Measurements from ENCODE around the gene C17orf113. TPM values are rescaled to one million over a fixed set of nuclear protein-coding genes. Genes with fewer than 3 reads are reported as not detected.

The C17orf113 gene
- total and polyA plus RNA-seq, 2 of the 13 experiments (the other 11 are each of a cell fraction or from before 2014, with no cell fraction given) = 0.87 to 1.1 TPM

GRCh38 chr17:42047343-42047742 lies 3.1 kb downstream of the C17orf113 start:
- intact Hi-C loops (cut with micrococcal nuclease; ENCODE audit: unreplicated experiment) = no loop called here
- in situ Hi-C loops (cut with HindIII; ENCODE audit: extremely low pct_ligation_motif_present, low pct_unique_long_range_greater_than_20kb) = no loop called here

More at GRCh38 chr17:42047343-42047742, 3.1 kb downstream of the C17orf113 start:
- Histone ChIP-seq H3K36me3 (replicated peaks in 1 of 2; ENCODE audit: control insufficient read depth in 1 of 2, insufficient read depth in 2 of 2, low read length in 2 of 2) (no peaks in the 10 kb centered on the region), H3K27ac (ENCODE audit: extremely low read length, insufficient read depth, low read length) (no peak overlapping the region), H4K20me1 (ENCODE audit: insufficient read depth, low read length) (no peaks in the 10 kb centered on the region), H3K9ac (ENCODE audit: insufficient read depth, low read depth, low read length) (no peak overlapping the region), H3K4me3 (replicated peaks in 1 of 3; ENCODE audit: insufficient read depth in 1 of 3, low read depth in 2 of 3, low read length in 3 of 3) (no peak overlapping the region), H2AFZ (ENCODE audit: low read length) (no peak overlapping the region), H3K4me2 (ENCODE audit: low read depth, low read length) (no peak overlapping the region), H3K79me2 (ENCODE audit: insufficient read depth, low read length) (no peaks in the 10 kb centered on the region), H3K27me3 (ENCODE audit: control insufficient read depth in 1 of 2, insufficient read depth in 2 of 2, low read length in 2 of 2) (no peaks in the 10 kb centered on the region), H3K9me3 (ENCODE audit: low read length) (no peaks in the 10 kb centered on the region), H3K4me1 (ENCODE audit: insufficient read depth, low read length) (peaks cover 31% of the 10 kb centered on the region)
- WGBS (ENCODE audit: low lambda C conversion rate) = 85% methylated on average over 12 of the region's 12 CpGs
- POLR2A ChIA-PET = no interaction called here
- CTCF ChIA-PET (ENCODE audit: low intra/inter-chr PET ratio, low total read pairs) = no interaction called here
- ATAC-seq = no peak
- BruUV-seq (replicated peaks) = no TSS peak
- TF ChIP-seq SUZ12 (IDR thresholded peaks at IDR 0.05; ENCODE audit: low read depth, low read length) (no peak), SOX13 (IDR thresholded peaks at IDR 0.05) (no peak), SOX13 (CRISPR knock-in tag; conservative IDR thresholded peaks at IDR 0.05 in 1 of 2, IDR thresholded peaks at IDR 0.05 in 1 of 2) (no peak), ZKSCAN1 (IDR thresholded peaks at IDR 0.05; ENCODE audit: low read length) (peak; percentile 56; the same call in 1 of the 2 replicates), ZNF644 (CRISPR knock-in tag; IDR thresholded peaks at IDR 0.05; ENCODE audit: low read depth) (no peak), MXI1 (IDR thresholded peaks at IDR 0.05; ENCODE audit: borderline replicate concordance, low read depth, low read length) (no peak), ZNF598 (CRISPR knock-in tag; IDR thresholded peaks at IDR 0.05; ENCODE audit: borderline replicate concordance) (no peak), SKIL (CRISPR knock-in tag; IDR thresholded peaks at IDR 0.05; ENCODE audit: borderline replicate concordance) (no peak)
- no peak for FAIRE-seq
- no peak for DNase-seq (ENCODE audit: low spot score)

All from HepG2 (cell line).